ENCODE data around the gene FRMPD4.

The FRMPD4 gene

DNA sequence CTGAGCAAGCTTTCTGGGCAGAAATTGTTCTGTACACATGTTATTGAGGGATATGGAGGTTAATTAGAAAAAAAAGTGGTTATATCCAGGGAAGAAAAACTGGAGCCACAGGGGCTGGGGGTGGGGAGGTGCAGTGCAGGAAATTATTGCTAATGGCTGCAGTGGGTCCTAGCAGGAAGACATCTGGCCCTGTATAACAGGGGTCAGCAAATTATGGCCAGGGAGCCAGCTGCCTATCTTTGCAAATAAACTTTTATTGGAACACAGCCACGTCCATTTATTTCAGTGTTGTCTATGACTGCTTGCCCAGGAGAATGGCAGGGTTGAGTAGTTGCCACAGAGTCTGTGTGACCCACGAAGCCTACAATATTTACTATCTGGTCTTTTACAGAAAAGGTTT lies 629.6 kb downstream of the FRMPD4 start:
- TF ChIP-seq, protein P1, sequence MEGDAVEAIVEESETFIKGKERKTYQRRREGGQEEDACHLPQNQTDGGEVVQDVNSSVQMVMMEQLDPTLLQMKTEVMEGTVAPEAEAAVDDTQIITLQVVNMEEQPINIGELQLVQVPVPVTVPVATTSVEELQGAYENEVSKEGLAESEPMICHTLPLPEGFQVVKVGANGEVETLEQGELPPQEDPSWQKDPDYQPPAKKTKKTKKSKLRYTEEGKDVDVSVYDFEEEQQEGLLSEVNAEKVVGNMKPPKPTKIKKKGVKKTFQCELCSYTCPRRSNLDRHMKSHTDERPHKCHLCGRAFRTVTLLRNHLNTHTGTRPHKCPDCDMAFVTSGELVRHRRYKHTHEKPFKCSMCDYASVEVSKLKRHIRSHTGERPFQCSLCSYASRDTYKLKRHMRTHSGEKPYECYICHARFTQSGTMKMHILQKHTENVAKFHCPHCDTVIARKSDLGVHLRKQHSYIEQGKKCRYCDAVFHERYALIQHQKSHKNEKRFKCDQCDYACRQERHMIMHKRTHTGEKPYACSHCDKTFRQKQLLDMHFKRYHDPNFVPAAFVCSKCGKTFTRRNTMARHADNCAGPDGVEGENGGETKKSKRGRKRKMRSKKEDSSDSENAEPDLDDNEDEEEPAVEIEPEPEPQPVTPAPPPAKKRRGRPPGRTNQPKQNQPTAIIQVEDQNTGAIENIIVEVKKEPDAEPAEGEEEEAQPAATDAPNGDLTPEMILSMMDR (conservative IDR thresholded peaks at IDR 0.05; ENCODE audit: low read depth, low read length), result no peak
- no peak for DNase-seq (ENCODE audit: low read depth)

DNA sequence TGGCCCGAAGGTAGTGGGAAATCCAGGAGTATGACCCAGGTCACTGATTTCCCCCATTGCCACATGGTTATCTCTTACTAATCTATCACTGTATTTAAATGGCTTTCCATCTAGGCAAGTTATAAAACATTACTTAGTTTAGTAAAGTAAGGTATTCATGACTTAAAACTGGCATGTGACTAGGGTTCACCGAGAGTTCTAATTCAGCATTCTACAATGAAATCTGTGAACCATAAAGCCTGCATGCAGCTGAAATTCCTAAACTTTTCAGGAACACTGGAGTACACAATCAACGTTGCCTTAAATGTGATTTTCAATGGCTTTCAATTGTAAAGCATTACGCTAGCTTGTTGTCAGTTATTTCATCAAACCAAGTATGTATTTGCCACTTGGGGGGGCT lies 630.2 kb downstream of the FRMPD4 start:
- TF ChIP-seq, protein P1 (conservative IDR thresholded peaks at IDR 0.05; ENCODE audit: low read depth, low read length), result no peak
- no peak overlapping the region for H3K4me3 ChIP-seq (ENCODE audit: low read length)
- no peak for DNase-seq (ENCODE audit: low read depth)

More for the DNA sequence above, 629.6 kb downstream of the FRMPD4 start:
- H3K4me3 ChIP-seq (ENCODE audit: low read length), result no peak overlapping the region

DNA sequence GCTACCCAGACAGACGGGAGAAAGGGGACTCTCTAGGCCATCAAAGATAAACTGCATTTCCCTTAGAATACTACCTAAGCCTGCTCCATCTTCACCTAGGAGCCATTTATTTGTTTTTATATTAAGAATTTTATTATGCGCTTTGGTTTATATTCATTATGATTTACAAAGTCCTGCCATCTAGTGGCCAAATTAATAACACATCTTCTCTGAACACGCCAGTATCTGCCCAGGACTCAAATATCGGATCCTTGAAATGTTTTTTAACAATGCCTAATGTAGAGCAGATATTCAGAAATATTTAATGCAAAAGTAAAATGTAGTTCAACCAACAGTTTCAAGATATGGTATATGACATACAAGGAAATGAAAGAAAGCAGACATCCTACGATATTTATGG lies 632.2 kb downstream of the FRMPD4 start:
- H3K4me3 ChIP-seq (ENCODE audit: low read length), result no peak overlapping the region
- DNase-seq (ENCODE audit: low read depth), result no peak
- TF ChIP-seq, protein P1 (conservative IDR thresholded peaks at IDR 0.05; ENCODE audit: low read depth, low read length), result peak; percentile 48

DNA sequence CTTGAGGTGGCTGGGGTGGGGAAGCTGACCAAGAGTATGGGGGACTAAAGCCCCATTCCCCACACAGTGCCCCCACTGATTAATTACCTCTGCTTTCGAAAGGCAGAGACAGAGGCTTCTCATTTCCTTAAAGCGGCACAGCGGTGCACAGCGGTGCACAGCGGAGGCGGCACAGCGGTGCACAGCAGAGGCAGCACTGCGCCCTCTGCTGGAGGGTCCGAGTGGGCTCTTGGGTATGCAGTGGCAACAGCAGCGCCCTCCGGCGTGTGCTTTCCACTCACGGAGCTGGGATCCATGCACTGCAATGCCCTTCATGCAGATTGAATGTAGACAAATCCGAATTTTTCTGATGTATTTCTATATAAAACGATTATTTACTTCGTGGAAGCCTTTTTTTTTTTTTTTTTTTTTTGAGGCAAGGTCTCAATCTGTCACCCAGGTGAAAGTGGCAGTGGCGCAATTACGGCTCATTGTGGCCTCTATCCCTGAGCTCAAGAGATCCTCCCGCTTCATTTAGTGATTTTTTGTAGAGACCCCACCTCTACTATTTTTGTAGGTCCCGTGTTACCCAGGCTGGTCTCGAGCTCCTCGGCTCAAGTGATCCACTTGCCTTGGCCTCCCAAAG lies 633.3 kb downstream of the FRMPD4 start:
- no peak overlapping the region for H3K4me3 ChIP-seq (ENCODE audit: low read length)
- TF ChIP-seq, protein P1 (conservative IDR thresholded peaks at IDR 0.05; ENCODE audit: low read depth, low read length), result peak; percentile 73
- DNase-seq (ENCODE audit: low read depth), result no peak

Measured in retinal pigment epithelial cell (primary cell).